NCI-H526 (cell line): ENCODE measurements around the gene ZWILCH.
"Not testable (repeated sequence)": the region's sequence is repeated elsewhere in the genome, so short reads cannot be mapped to it uniquely, and the experiment has no call there.

ENCODE experiments used
- DNase-seq, 2 experiments: peaks; one replicate each; lab custom pipeline; 2025; lab: John Stamatoyannopoulos, UW

The ZWILCH gene

GRCh38 chr15:66581972-66582537 lies 76.9 kb downstream of the ZWILCH start:
- DNase-seq: no peak

- DNase-seq: no peak
Measured at GRCh38 chr15:66586155-66586976, 81.2 kb downstream of the ZWILCH start.

GRCh38 chr15:66587020-66587419 lies 81.9 kb downstream of the ZWILCH start:
- no peak for DNase-seq

- DNase-seq: no peak
Measured at GRCh38 chr15:66587749-66588148, 82.6 kb downstream of the ZWILCH start.

GRCh38 chr15:66588537-66588936 lies 83.4 kb downstream of the ZWILCH start:
- no peak for DNase-seq

- DNase-seq: no peak
Measured at GRCh38 chr15:66588971-66589370, 83.8 kb downstream of the ZWILCH start.

- not testable (repeated sequence) for DNase-seq
Measured at GRCh38 chr15:66589429-66589828, 84.3 kb downstream of the ZWILCH start.

- DNase-seq: no peak
Measured at GRCh38 chr15:66590435-66590834, 85.3 kb downstream of the ZWILCH start.

GRCh38 chr15:66591322-66591862 lies 86.3 kb downstream of the ZWILCH start:
- DNase-seq: no peak

GRCh38 chr15:66592505-66593218 lies 87.5 kb downstream of the ZWILCH start:
- DNase-seq: no peak

GRCh38 chr15:66593219-66593780 lies 88.2 kb downstream of the ZWILCH start:
- no peak for DNase-seq

- no peak for DNase-seq
Measured at GRCh38 chr15:66594344-66594743, 89.2 kb downstream of the ZWILCH start.

GRCh38 chr15:66594836-66595235 lies 89.7 kb downstream of the ZWILCH start:
- no peak for DNase-seq

- DNase-seq: no peak
Measured at GRCh38 chr15:66595332-66595731, 90.2 kb downstream of the ZWILCH start.

- no peak for DNase-seq
Measured at GRCh38 chr15:66595931-66596545, 90.9 kb downstream of the ZWILCH start.

GRCh38 chr15:66598095-66598815 lies 93.1 kb downstream of the ZWILCH start:
- DNase-seq: no peak
